H1 (cell line): ENCODE measurements around the gene APOBEC2. TPM values are rescaled to one million over a fixed set of nuclear protein-coding genes. Genes with fewer than 3 reads are reported as not detected.

Experiments
- CTCF ChIA-PET: fragments of 300-600 bp; sonication (Branson Sonifier 250); formaldehyde crosslinking; loops from one replicate; lab custom pipeline; 2021; ENCODE audit not compliant: partially characterized antibody; lab: Charles Lee
- POLR2A ChIA-PET: fragments of 300-600 bp; sonication (Branson Sonifier 250); formaldehyde crosslinking; loops from one replicate; lab custom pipeline; 2021; ENCODE audit warnings: inconsistent platforms; ENCODE audit not compliant: partially characterized antibody; lab: Charles Lee
- DNase-seq, 2 experiments: peaks; one replicate each; pipeline versions ENCODE4 v3.0.0 to v3.0.0-alpha.2; 2010 to 2022; ENCODE audit warnings: low spot score in 2 of 2, low read depth in 1 of 2, mixed read lengths in 1 of 2
- FAIRE-seq: peaks from 2 replicates; lab custom pipeline; 2011; peaks lifted over from hg19 to GRCh38; lab: Jason Lieb, UNC
- H2AFZ ChIP-seq: 2 replicates; pipeline ENCODE4 v1.8.1; 2012; ENCODE audit warnings: low read length, inconsistent platforms
- H2AK5ac ChIP-seq: 2 replicates; pipeline ENCODE4 v1.6.1; 2013; ENCODE audit warnings: low read depth, low read length
- H2BK120ac ChIP-seq: replicated peaks from 2 replicates; pipeline ENCODE3; 2013; ENCODE audit warnings: low read depth, low read length, inconsistent platforms
- H2BK12ac ChIP-seq: 2 replicates; pipeline ENCODE4 v1.6.1; 2013; ENCODE audit warnings: low read depth, low read length
- H2BK15ac ChIP-seq: 2 replicates; pipeline ENCODE4 v1.6.1; 2013; ENCODE audit warnings: low read length
- H2BK20ac ChIP-seq: 2 replicates; pipeline ENCODE4 v1.6.1; 2013; ENCODE audit warnings: low read length
- H2BK5ac ChIP-seq: 2 replicates; pipeline ENCODE4 v1.6.1; 2013; ENCODE audit warnings: low read depth, low read length
- H3K14ac ChIP-seq: 2 replicates; pipeline ENCODE4 v1.6.1; 2013; ENCODE audit warnings: inconsistent platforms; ENCODE audit not compliant: insufficient read length
- H3K18ac ChIP-seq: 2 replicates; pipeline ENCODE4 v1.6.1; 2013; ENCODE audit warnings: low read length; ENCODE audit errors: extremely low read depth
- H3K23ac ChIP-seq: 2 replicates; pipeline ENCODE4 v1.6.1; 2013; ENCODE audit warnings: inconsistent platforms; ENCODE audit not compliant: insufficient read length
- H3K23me2 ChIP-seq: 2 replicates; pipeline ENCODE4 v1.6.1; 2013; ENCODE audit warnings: low read depth, low read length
- H3K27ac ChIP-seq: 2 replicates; pipeline ENCODE4 v1.6.1; 2011; ENCODE audit warnings: low read depth, low read length, inconsistent platforms
- H3K27me3 ChIP-seq, 4 experiments: replicated peaks in 1 of 4; 1 replicate in 1 of 4; 2 replicates in 3 of 4; pipeline versions ENCODE4 v1.6.1 to v1.8.1; 2011 to 2013; ENCODE audit warnings: low read length in 3 of 4, mild to moderate bottlenecking in 3 of 4, inconsistent platforms in 2 of 4, mixed read lengths in 2 of 4, moderate library complexity in 1 of 4; ENCODE audit not compliant: control insufficient read depth in 3 of 4, insufficient read depth in 3 of 4; ENCODE audit errors: extremely low read depth in 1 of 4
- H3K36me3 ChIP-seq, 4 experiments: 2 replicates each; pipeline versions ENCODE4 v1.6.1 to v1.8.1; 2011 to 2013; ENCODE audit warnings: mild to moderate bottlenecking in 4 of 4, low read length in 3 of 4, moderate library complexity in 2 of 4, control low read depth in 1 of 4, inconsistent platforms in 1 of 4; ENCODE audit not compliant: insufficient read depth in 4 of 4, control insufficient read depth in 2 of 4
- H3K4ac ChIP-seq: replicated peaks from 2 replicates; pipeline ENCODE3; 2013; ENCODE audit warnings: low read length, low read depth, mixed read lengths, inconsistent platforms; ENCODE audit not compliant: insufficient read length
- H3K4me1 ChIP-seq, 4 experiments: replicated peaks in 1 of 4; 1 replicate in 1 of 4; 2 replicates in 3 of 4; pipeline versions ENCODE4 v1.6.1 to v1.8.1; 2011 to 2013; ENCODE audit warnings: low read length in 3 of 4, inconsistent platforms in 2 of 4, mixed read lengths in 1 of 4; ENCODE audit not compliant: insufficient read depth in 4 of 4, control insufficient read depth in 3 of 4
- H3K4me2 ChIP-seq, 2 experiments: 2 replicates each; pipeline versions ENCODE4 v1.6.1 to v1.8.1; 2011 to 2013; ENCODE audit warnings: low read depth in 2 of 2, low read length in 2 of 2, control low read depth in 1 of 2, inconsistent platforms in 1 of 2, mild to moderate bottlenecking in 1 of 2; ENCODE audit not compliant: insufficient read depth in 1 of 2
- H3K4me3 ChIP-seq, 4 experiments: fragments of 200-600, 300-600 bp in 1 of 4; sonication (generic), shearing (Covaris generic), sonication (Bioruptor Twin) in 1 of 4; 2 replicates each; pipeline versions ENCODE4 v1.5.1 to v1.8.1; 2011 to 2016; ENCODE audit warnings: low read length in 4 of 4, low read depth in 3 of 4, control low read depth in 2 of 4, inconsistent platforms in 2 of 4, mild to moderate bottlenecking in 2 of 4, mixed read lengths in 1 of 4, moderate library complexity in 1 of 4; ENCODE audit not compliant: insufficient read depth in 2 of 4; ENCODE audit errors: extremely low read depth in 1 of 4
- H3K56ac ChIP-seq: replicated peaks from 2 replicates; pipeline ENCODE3; 2013; ENCODE audit warnings: low read depth, mild to moderate bottlenecking, mixed read lengths, low read length, inconsistent platforms; ENCODE audit not compliant: insufficient read length
- H3K79me1 ChIP-seq: 2 replicates; pipeline ENCODE4 v1.6.1; 2013; ENCODE audit warnings: low read depth, low read length, control low read depth
- H3K79me2 ChIP-seq, 2 experiments: 2 replicates each; pipeline versions ENCODE4 v1.6.1 to v1.8.1; 2012 to 2013; ENCODE audit warnings: low read length in 2 of 2, mild to moderate bottlenecking in 2 of 2, inconsistent platforms in 1 of 2; ENCODE audit not compliant: insufficient read depth in 2 of 2, control insufficient read depth in 1 of 2
- H3K9ac ChIP-seq, 4 experiments: replicated peaks in 1 of 4; 1 replicate in 1 of 4; 2 replicates in 3 of 4; pipeline versions ENCODE4 v1.6.1 to v1.8.1; 2011 to 2013; ENCODE audit warnings: low read depth in 3 of 4, low read length in 3 of 4, control low read depth in 2 of 4, mild to moderate bottlenecking in 2 of 4, moderate library complexity in 2 of 4, inconsistent platforms in 1 of 4; ENCODE audit errors: extremely low read depth in 1 of 4
- H3K9me3 ChIP-seq, 2 experiments: 2 replicates each; pipeline versions ENCODE4 v1.6.1 to v1.8.1; 2012 to 2013; ENCODE audit warnings: mild to moderate bottlenecking in 2 of 2, moderate library complexity in 2 of 2, control low read depth in 1 of 2, inconsistent platforms in 1 of 2, low read depth in 1 of 2, low read length in 1 of 2, mixed read lengths in 1 of 2; ENCODE audit not compliant: insufficient read depth in 2 of 2
- H4K20me1 ChIP-seq, 2 experiments: replicated peaks in 1 of 2; 2 replicates each; pipeline versions ENCODE3 to v1.8.1; 2011 to 2013; ENCODE audit warnings: inconsistent platforms in 2 of 2, low read length in 2 of 2, mild to moderate bottlenecking in 1 of 2; ENCODE audit not compliant: insufficient read depth in 2 of 2, control insufficient read depth in 1 of 2
- H4K5ac ChIP-seq: 2 replicates; pipeline ENCODE4 v1.6.1; 2013; ENCODE audit warnings: low read length, low read depth, mixed read lengths, inconsistent platforms; ENCODE audit not compliant: insufficient read length
- H4K8ac ChIP-seq: 2 replicates; pipeline ENCODE4 v1.8.0; 2013; ENCODE audit warnings: mild to moderate bottlenecking, moderate library complexity, low read length, inconsistent platforms; ENCODE audit not compliant: insufficient read depth; ENCODE audit errors: extremely low read depth
- H4K91ac ChIP-seq: replicated peaks from 2 replicates; pipeline ENCODE3; 2013; ENCODE audit warnings: low read length, mixed read lengths, inconsistent platforms; ENCODE audit not compliant: insufficient read length
- SIN3A ChIP-seq, 2 experiments: IDR thresholded peaks in 1 of 2; conservative IDR thresholded peaks in 1 of 2; 2 replicates each; pipeline ENCODE4 v1.6.1; 2011 to 2012; ENCODE audit warnings: low read length in 2 of 2, improper control_type of control experiment in 1 of 2, low read depth in 1 of 2, mild to moderate bottlenecking in 1 of 2
- WGBS, 2 experiments: shearing (Covaris generic) in 1 of 2; methylation state at CpG; one replicate each; pipeline versions ENCODE4 v1.1.6 to v1.1.7; 2013 to 2015; ENCODE audit warnings: low lambda C conversion rate in 2 of 2, mixed read lengths in 2 of 2, inconsistent platforms in 1 of 2, low coverage in 1 of 2, missing lambda C conversion rate in 1 of 2; ENCODE audit not compliant: insufficient replicate concordance in 2 of 2, insufficient coverage in 1 of 2, insufficient read length in 1 of 2; ENCODE audit errors: extremely low coverage in 1 of 2, missing lambda C conversion rate in 1 of 2; 5-methylcytosine and 5-hydroxymethylcytosine counted together
- polyA plus RNA-seq, 7 experiments: library from polyadenylated mRNA; depleted of rRNA in 3 of 7; stranded (reverse) in 5 of 7; unstranded in 2 of 7; fragments of >200 nt in 5 of 7; fragments of 200-250 nt in 2 of 7; gene quantifications; 1 replicate in 5 of 7; 2 replicates in 1 of 7; 4 replicates in 1 of 7; pipeline versions ENCODE4 v1.2.1 to v1.2.3, GENCODE V29; 2011 to 2013; ENCODE audit warnings: missing spikeins in 2 of 7, mixed read lengths in 2 of 7
- total RNA-seq: library from RNA; stranded (reverse); fragmentation: NEBNext Ultra II Directional; extraction: Animal tissue kit (Norgen Biotek cat#: 25700); gene quantifications from 2 replicates; pipeline ENCODE4 v1.2.1, GENCODE V29; 2021

The APOBEC2 gene
- total and polyA plus RNA-seq, 2 of the 8 experiments (the other 6 are each of a cell fraction or from before 2014, with no cell fraction given), result not detected

GRCh38 chr6:41056768-41057490 lies 3.9 kb downstream of the APOBEC2 start:
- no peak for FAIRE-seq

More at GRCh38 chr6:41056768-41057490, 3.9 kb downstream of the APOBEC2 start:
- no peak overlapping the region for H3K4me2 ChIP-seq
- no peaks in the 10 kb centered on the region for H3K79me2 ChIP-seq
- WGBS, 2 experiments, result 82% methylated on average over 6 of the region's 6 CpGs; no CpG with 5 or more reads in 1 of the 2 experiments
- ChIA-PET CTCF (interaction anchor here (0.7 to 6.7 kb wide), 11 partner anchors 9 to 386 kb away, joined by 3 to 48 read pairs (median 10); partner anchors contain the start of genes TSPO2 and UNC5CL), POLR2A (interaction anchor here (1.5 to 1.9 kb wide), 3 partner anchors 9 to 14 kb away, joined by 5 read pairs; no protein-coding TSS in a partner anchor)
- no peak overlapping the region for H3K9ac ChIP-seq
- H3K18ac ChIP-seq, result no peak overlapping the region
- H3K27ac ChIP-seq, result no peak overlapping the region
- H2AFZ ChIP-seq, result no peak overlapping the region
- H3K14ac ChIP-seq, result no peak overlapping the region
- no peak for DNase-seq
- no peak overlapping the region for H2BK20ac ChIP-seq
- H2BK120ac ChIP-seq, result no peak overlapping the region
- no peak overlapping the region for H2BK15ac ChIP-seq
- TF ChIP-seq SIN3A (conservative IDR thresholded peaks at IDR 0.05 in 1 of 2, IDR thresholded peaks at IDR 0.05 in 1 of 2; ENCODE audit: low read depth in 1 of 2, low read length in 2 of 2), result no peak
- H3K9me3 ChIP-seq, result no peaks in the 10 kb centered on the region
- H2AK5ac ChIP-seq, result no peak overlapping the region
- no peaks in the 10 kb centered on the region for H4K20me1 ChIP-seq
- H3K79me1 ChIP-seq, result no peaks in the 10 kb centered on the region
- H3K23ac ChIP-seq, result no peak overlapping the region
- no peaks in the 10 kb centered on the region for H3K27me3 ChIP-seq
- H3K56ac ChIP-seq, result no peak overlapping the region
- no peaks in the 10 kb centered on the region for H3K23me2 ChIP-seq
- H4K91ac ChIP-seq, result no peak overlapping the region
- no peak overlapping the region for H2BK12ac ChIP-seq
- no peak overlapping the region for H2BK5ac ChIP-seq
- no peak overlapping the region for H4K8ac ChIP-seq
- peaks cover 0 to 5% (median 0%) of the 10 kb centered on the region in 4 experiments; a peak in 2 of 7 replicates for H3K4me1 ChIP-seq
- no peak overlapping the region for H3K4me3 ChIP-seq
- H3K4ac ChIP-seq, result no peak overlapping the region
- 0 out of 8 replicates have a peak, but pooled peaks cover 0 to 5% (median 0%) of the 10 kb centered on the region in 4 experiments for H3K36me3 ChIP-seq
- no peak overlapping the region for H4K5ac ChIP-seq
